Measurements from ENCODE around the gene ZFAND3. TPM values are rescaled to one million over a fixed set of nuclear protein-coding genes. Genes with fewer than 3 reads are reported as not detected.
"Not testable (repeated sequence)": the region's sequence is repeated elsewhere in the genome, so short reads cannot be mapped to it uniquely, and the experiment has no call there.

Gene ZFAND3
- total and polyA plus RNA-seq, 2 experiments from 2014 or later: 36.5 to 50.0 TPM

DNA sequence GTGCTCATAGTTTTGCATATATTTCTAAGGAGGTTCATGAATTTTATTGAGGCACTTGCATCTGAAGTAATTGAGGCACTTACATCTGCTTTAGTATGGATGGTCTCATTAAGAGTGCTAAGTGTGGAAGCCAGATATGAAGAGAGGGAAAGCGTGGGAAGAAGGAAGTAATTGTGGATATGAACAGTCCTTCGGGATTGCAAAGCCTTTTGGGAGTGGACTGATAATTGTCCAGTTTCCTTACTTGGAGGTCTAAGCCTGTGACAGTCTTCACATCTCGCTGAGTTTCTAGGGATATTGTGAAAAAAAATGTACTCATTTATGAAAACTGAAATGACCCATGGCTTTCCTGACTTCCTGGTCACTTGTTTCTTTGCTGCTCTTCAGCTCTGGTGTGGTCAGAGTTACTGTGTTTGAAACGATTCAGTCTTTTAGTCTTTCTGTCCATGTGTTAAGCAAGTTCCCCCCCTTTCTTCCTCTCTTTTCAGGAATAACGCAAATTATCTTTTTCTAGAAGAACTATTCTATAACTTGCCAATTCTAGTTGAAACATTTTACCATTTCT, 137.3 kb downstream of the ZFAND3 start:
- no peak overlapping the region for H3K4me3 ChIP-seq
- H3K4me1 ChIP-seq (ENCODE audit: insufficient read depth): no peaks in the 10 kb centered on the region
- no peak overlapping the region for H3K4me2 ChIP-seq
- H3K27ac ChIP-seq: no peak overlapping the region
- H3K79me2 ChIP-seq: peaks cover 100% of the 10 kb centered on the region
- peaks cover 96% of the 10 kb centered on the region for H4K20me1 ChIP-seq (ENCODE audit: insufficient read depth, poor library complexity, severe bottlenecking)
- DNase-seq (ENCODE audit: low spot score): no peak
- TF ChIP-seq, protein P1, sequence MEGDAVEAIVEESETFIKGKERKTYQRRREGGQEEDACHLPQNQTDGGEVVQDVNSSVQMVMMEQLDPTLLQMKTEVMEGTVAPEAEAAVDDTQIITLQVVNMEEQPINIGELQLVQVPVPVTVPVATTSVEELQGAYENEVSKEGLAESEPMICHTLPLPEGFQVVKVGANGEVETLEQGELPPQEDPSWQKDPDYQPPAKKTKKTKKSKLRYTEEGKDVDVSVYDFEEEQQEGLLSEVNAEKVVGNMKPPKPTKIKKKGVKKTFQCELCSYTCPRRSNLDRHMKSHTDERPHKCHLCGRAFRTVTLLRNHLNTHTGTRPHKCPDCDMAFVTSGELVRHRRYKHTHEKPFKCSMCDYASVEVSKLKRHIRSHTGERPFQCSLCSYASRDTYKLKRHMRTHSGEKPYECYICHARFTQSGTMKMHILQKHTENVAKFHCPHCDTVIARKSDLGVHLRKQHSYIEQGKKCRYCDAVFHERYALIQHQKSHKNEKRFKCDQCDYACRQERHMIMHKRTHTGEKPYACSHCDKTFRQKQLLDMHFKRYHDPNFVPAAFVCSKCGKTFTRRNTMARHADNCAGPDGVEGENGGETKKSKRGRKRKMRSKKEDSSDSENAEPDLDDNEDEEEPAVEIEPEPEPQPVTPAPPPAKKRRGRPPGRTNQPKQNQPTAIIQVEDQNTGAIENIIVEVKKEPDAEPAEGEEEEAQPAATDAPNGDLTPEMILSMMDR (IDR thresholded peaks at IDR 0.05; ENCODE audit: poor library complexity): no peak
- no peak for TF ChIP-seq EZH2 (IDR thresholded peaks at IDR 0.05; ENCODE audit: borderline replicate concordance)
- no peak overlapping the region for H2AFZ ChIP-seq
- no peaks in the 10 kb centered on the region for H3K27me3 ChIP-seq
- no peaks in the 10 kb centered on the region for H3K9me2 ChIP-seq (replicated peaks; ENCODE audit: insufficient read depth)
- H3K9me3 ChIP-seq (ENCODE audit: low read depth): no peaks in the 10 kb centered on the region
- WGBS (ENCODE audit: low lambda C conversion rate, missing lambda C conversion rate): 93% methylated on average over 5 of the region's 5 CpGs
- no peaks in the 10 kb centered on the region for H3K36me3 ChIP-seq (replicated peaks; ENCODE audit: insufficient read depth, low read depth)

DNA sequence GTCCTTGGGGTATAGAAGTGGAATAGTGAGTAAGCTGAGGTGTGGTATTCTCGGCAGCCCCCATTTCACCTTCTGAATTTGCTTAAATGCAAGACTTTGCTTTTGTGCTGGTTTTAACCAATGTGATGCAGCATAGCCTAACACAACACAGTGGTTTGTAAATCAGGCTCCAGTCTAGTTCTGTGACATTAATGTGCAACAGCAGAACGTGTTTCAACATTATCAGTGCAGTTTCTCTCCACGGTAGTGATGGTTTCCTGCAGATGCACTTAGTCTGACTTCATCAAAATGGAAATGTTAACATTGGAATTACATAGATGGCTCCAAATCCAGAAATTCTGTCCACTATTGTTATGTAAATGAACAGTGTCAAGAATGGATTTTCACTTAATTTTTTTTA, 139.5 kb downstream of the ZFAND3 start:
- H3K79me2 ChIP-seq: peaks cover 100% of the 10 kb centered on the region
- H3K4me3 ChIP-seq: no peak overlapping the region
- no peaks in the 10 kb centered on the region for H3K9me3 ChIP-seq (ENCODE audit: low read depth)
- no peaks in the 10 kb centered on the region for H3K4me1 ChIP-seq (ENCODE audit: insufficient read depth)
- H4K20me1 ChIP-seq (ENCODE audit: insufficient read depth, poor library complexity, severe bottlenecking): peaks cover 88% of the 10 kb centered on the region
- no peaks in the 10 kb centered on the region for H3K9me2 ChIP-seq (replicated peaks; ENCODE audit: insufficient read depth)
- WGBS (ENCODE audit: low lambda C conversion rate, missing lambda C conversion rate): 68% methylated on average over 3 of the region's 3 CpGs
- no peak overlapping the region for H3K27ac ChIP-seq
- H3K27me3 ChIP-seq: no peaks in the 10 kb centered on the region
- H3K4me2 ChIP-seq: no peak overlapping the region
- DNase-seq (ENCODE audit: low spot score): no peak
- TF ChIP-seq EZH2phosphoT487 (IDR thresholded peaks at IDR 0.05; ENCODE audit: low read depth, severe bottlenecking, unreplicated experiment) (no peak), EZH2 (IDR thresholded peaks at IDR 0.05; ENCODE audit: borderline replicate concordance) (no peak)
- TF ChIP-seq, protein P1 (IDR thresholded peaks at IDR 0.05; ENCODE audit: poor library complexity): no peak
- no peaks in the 10 kb centered on the region for H3K36me3 ChIP-seq (replicated peaks; ENCODE audit: insufficient read depth, low read depth)
- H2AFZ ChIP-seq: no peak overlapping the region

DNA sequence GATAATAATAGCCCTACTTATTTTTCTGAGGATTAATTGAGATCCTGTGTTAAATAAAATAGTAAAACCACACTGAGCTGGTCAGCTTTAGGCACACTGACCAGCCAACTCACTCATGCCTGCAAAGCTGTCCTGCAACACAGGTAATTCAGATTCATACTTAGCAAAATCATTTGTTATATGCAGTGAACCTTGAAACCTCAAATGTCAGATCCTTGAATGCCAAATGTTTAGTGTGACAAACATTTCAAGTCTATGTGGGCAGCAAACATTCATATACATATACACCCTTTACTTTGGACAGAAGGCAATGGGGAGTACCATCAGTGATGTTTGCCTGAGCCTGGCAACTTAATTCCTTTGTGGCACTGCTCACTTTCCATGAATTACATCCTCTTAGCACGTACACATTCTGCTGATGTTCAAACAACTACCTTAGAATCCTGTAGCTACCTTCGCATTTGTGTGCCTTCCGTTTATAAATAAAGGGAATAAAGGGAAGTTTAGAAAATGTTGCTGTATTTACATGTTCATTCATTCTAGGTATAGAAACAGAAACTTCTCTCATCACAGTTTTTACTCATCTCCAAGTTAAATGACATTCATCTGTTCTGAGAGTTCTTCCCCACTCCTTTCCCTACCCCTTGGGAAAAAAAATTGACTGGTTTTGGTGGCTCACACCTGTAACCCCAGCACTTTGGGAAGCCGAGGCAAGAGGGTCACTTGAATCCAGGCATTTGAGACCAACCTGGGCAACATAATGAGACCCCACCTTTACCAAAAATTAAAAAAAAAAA, 140.8 kb downstream of the ZFAND3 start:
- H2AFZ ChIP-seq: no peak overlapping the region
- 94% methylated on average over 4 of the region's 4 CpGs for WGBS (ENCODE audit: low lambda C conversion rate, missing lambda C conversion rate)
- no peaks in the 10 kb centered on the region for H3K9me3 ChIP-seq (ENCODE audit: low read depth)
- no peak for DNase-seq (ENCODE audit: low spot score)
- no peaks in the 10 kb centered on the region for H3K36me3 ChIP-seq (replicated peaks; ENCODE audit: insufficient read depth, low read depth)
- H3K9me2 ChIP-seq (replicated peaks; ENCODE audit: insufficient read depth): no peaks in the 10 kb centered on the region
- H4K20me1 ChIP-seq (ENCODE audit: insufficient read depth, poor library complexity, severe bottlenecking): peaks cover 85% of the 10 kb centered on the region
- H3K4me2 ChIP-seq: no peak overlapping the region
- H3K27me3 ChIP-seq: no peaks in the 10 kb centered on the region
- H3K4me1 ChIP-seq (ENCODE audit: insufficient read depth): no peaks in the 10 kb centered on the region
- H3K4me3 ChIP-seq: no peak overlapping the region
- H3K79me2 ChIP-seq: peaks cover 100% of the 10 kb centered on the region
- TF ChIP-seq EZH2phosphoT487 (IDR thresholded peaks at IDR 0.05; ENCODE audit: low read depth, severe bottlenecking, unreplicated experiment): no peak
- TF ChIP-seq, protein P1 (IDR thresholded peaks at IDR 0.05; ENCODE audit: poor library complexity): no peak
- no peak for TF ChIP-seq EZH2 (IDR thresholded peaks at IDR 0.05; ENCODE audit: borderline replicate concordance)
- no peak overlapping the region for H3K27ac ChIP-seq

DNA sequence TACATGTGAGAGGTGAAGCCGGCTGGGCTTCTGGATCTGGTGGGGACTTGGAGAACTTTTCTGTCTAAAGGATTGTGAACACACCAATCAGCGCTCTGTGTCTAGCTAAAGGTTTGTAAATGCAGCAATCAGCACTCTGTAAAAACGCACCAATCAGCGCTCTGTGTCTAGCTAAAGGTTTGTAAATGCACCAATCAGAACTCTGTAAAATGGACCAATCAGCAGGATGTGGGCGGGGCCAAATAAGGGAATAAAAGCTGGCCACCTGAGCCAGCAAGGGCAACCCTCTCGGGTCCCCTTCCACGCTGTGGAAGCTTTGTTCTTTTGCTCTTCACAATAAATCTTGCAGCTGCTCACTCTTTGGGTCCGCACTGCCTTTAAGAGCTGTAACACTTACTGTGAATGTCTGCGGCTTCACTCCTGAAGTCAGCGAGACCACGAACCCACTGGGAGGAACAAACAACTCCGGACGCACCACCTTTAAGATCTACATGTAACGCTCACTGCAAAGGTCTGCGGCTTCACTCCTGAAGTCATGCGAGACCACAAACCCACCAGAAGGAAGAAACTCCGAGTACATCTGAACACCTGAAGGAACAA, 143.1 kb downstream of the ZFAND3 start:
- Histone ChIP-seq H4K20me1 (ENCODE audit: insufficient read depth, poor library complexity, severe bottlenecking) (peaks cover 77% of the 10 kb centered on the region), H3K79me2 (peaks cover 100% of the 10 kb centered on the region)

More for the DNA sequence above, 143.1 kb downstream of the ZFAND3 start:
- not testable (repeated sequence) for H3K9me2 ChIP-seq (replicated peaks; ENCODE audit: insufficient read depth); H2AFZ ChIP-seq; DNase-seq (ENCODE audit: low spot score); H3K4me3 ChIP-seq; H3K4me2 ChIP-seq; H3K9me3 ChIP-seq (ENCODE audit: low read depth); H3K27ac ChIP-seq; H3K27me3 ChIP-seq; H3K4me1 ChIP-seq (ENCODE audit: insufficient read depth); H3K36me3 ChIP-seq (replicated peaks; ENCODE audit: insufficient read depth, low read depth)
- 97% methylated on average over 17 of the region's 17 CpGs for WGBS (ENCODE audit: low lambda C conversion rate, missing lambda C conversion rate)

Data from hepatocyte (in vitro differentiated cells).